GM12892 (cell line): ENCODE data around the gene SLC25A5.

ENCODE experiments used
- POLR2A ChIP-seq: IDR thresholded peaks from 2 replicates; pipeline ENCODE4 v1.6.1; 2011; ENCODE audit warnings: low read depth, low read length, control low read depth
- POLR2AphosphoS5 ChIP-seq: IDR thresholded peaks from 2 replicates; pipeline ENCODE4 v1.6.1; 2011; ENCODE audit warnings: low read depth, low read length, control low read depth

GRCh38 chrX:119467842-119468550, at the start of gene SLC25A5:
- TF ChIP-seq POLR2A (peak; percentile 93), POLR2AphosphoS5 (peak; percentile 96)
